HepG2 (cell line): Measurements from ENCODE around the gene FXYD4. TPM values are rescaled to one million over a fixed set of nuclear protein-coding genes. Genes with fewer than 3 reads are reported as not detected.

ENCODE experiments used
- ETV6 ChIP-seq: sonication (generic); formaldehyde crosslinking; conservative IDR thresholded peaks from 2 replicates; pipeline ENCODE4 v1.4.0; 2020; ENCODE audit warnings: missing genetic modification reagents
- MED8 ChIP-seq: sonication (generic); formaldehyde crosslinking; IDR thresholded peaks from 2 replicates; pipeline ENCODE4 v1.8.1; 2023; ENCODE audit warnings: mild to moderate bottlenecking, missing genetic modification reagents; ENCODE audit not compliant: insufficient replicate concordance
- POLR2G ChIP-seq: fragments of 200-400 bp; formaldehyde crosslinking; IDR thresholded peaks from 2 replicates; pipeline ENCODE4 v1.6.1; 2018; ENCODE audit warnings: mild to moderate bottlenecking, low read depth, low read length, moderate library complexity
- RBM39 ChIP-seq: fragments of 200-400 bp; formaldehyde crosslinking; IDR thresholded peaks from one replicate; pipeline ENCODE4 v1.6.1; 2018; ENCODE audit warnings: antibody characterized with exemption, mild to moderate bottlenecking, low read depth, low read length; ENCODE audit not compliant: poor library complexity, severe bottlenecking
- REST ChIP-seq, 2 experiments: IDR thresholded peaks; 2 replicates each; pipeline ENCODE4 v1.6.1; 2011 to 2012; ENCODE audit warnings: low read length in 2 of 2, borderline replicate concordance in 1 of 2, low read depth in 1 of 2, mild to moderate bottlenecking in 1 of 2, moderate library complexity in 1 of 2
- SMARCC2 ChIP-seq: fragments of 450-650 bp; IDR thresholded peaks from 2 replicates; pipeline ENCODE4 v1.6.1; 2017; ENCODE audit warnings: antibody characterized with exemption, mild to moderate bottlenecking
- TAF15 ChIP-seq: fragments of 200-400 bp; formaldehyde crosslinking; IDR thresholded peaks from one replicate; pipeline ENCODE4 v1.6.1; 2018; ENCODE audit warnings: mild to moderate bottlenecking, low read depth, low read length; ENCODE audit not compliant: poor library complexity, severe bottlenecking
- ZBTB7B ChIP-seq: sonication (generic); formaldehyde crosslinking; IDR thresholded peaks from 2 replicates; pipeline ENCODE4 v1.4.0; 2020; ENCODE audit warnings: missing genetic modification reagents
- ZFP37 ChIP-seq: sonication (generic); formaldehyde crosslinking; IDR thresholded peaks from 2 replicates; pipeline ENCODE4 v1.4.0; 2020; ENCODE audit warnings: missing genetic modification reagents, borderline replicate concordance
- ZNF251 ChIP-seq: sonication (generic); formaldehyde crosslinking; IDR thresholded peaks from 2 replicates; pipeline ENCODE4 v1.9.0; 2021; ENCODE audit warnings: mild to moderate bottlenecking, missing genetic modification reagents
- ZNF468 ChIP-seq: sonication (generic); formaldehyde crosslinking; IDR thresholded peaks from 2 replicates; pipeline ENCODE4 v1.8.0; 2022; ENCODE audit warnings: mild to moderate bottlenecking, moderate library complexity, missing genetic modification reagents
- ZNF563 ChIP-seq: sonication (generic); formaldehyde crosslinking; IDR thresholded peaks from 2 replicates; pipeline ENCODE4 v1.8.0; 2022; ENCODE audit warnings: mild to moderate bottlenecking, moderate library complexity, missing genetic modification reagents
- ZNF761 ChIP-seq: sonication (generic); formaldehyde crosslinking; conservative IDR thresholded peaks from 2 replicates; pipeline ENCODE4 v1.4.0; 2020; ENCODE audit warnings: mild to moderate bottlenecking, missing genetic modification reagents
- ZNF891 ChIP-seq: sonication (generic); formaldehyde crosslinking; IDR thresholded peaks from 2 replicates; pipeline ENCODE4 v1.5.0; 2020; ENCODE audit warnings: mild to moderate bottlenecking, missing genetic modification reagents
- polyA plus RNA-seq, 8 experiments: library from polyadenylated mRNA; depleted of rRNA in 3 of 8; stranded (reverse) in 7 of 8; unstranded in 1 of 8; fragments of >200 nt; fragmentation: Illumina TruSeq in 4 of 8; extraction: Trizol in 4 of 8; gene quantifications; 2 replicates each; pipeline versions ENCODE4 v1.2.1 to v1.2.3, GENCODE V29; 2011 to 2016; ENCODE audit warnings: low read depth in 4 of 8, missing spikeins in 1 of 8, mixed read lengths in 1 of 8; ENCODE audit not compliant: insufficient read depth in 1 of 8
- total RNA-seq, 5 experiments: library from RNA; depleted of rRNA; stranded (reverse); fragments of >200 nt; fragmentation: Illumina TruSeq; extraction: Trizol; gene quantifications; 2 replicates each; pipeline ENCODE4 v1.2.3, GENCODE V29; 2016; ENCODE audit warnings: low read depth in 1 of 5
- TF ChIP-seq, protein P1 (sequence below), 2 experiments: sonication (generic) in 1 of 2; formaldehyde crosslinking in 1 of 2; IDR thresholded peaks; 2 replicates each; pipeline versions ENCODE4 v1.6.1 to v1.9.0; 2014 to 2022; ENCODE audit warnings: antibody characterized with exemption in 1 of 2, borderline replicate concordance in 1 of 2, inconsistent platforms in 1 of 2, low read depth in 1 of 2, missing genetic modification reagents in 1 of 2
- TF ChIP-seq, protein P2 (sequence below): sonication (generic); formaldehyde crosslinking; IDR thresholded peaks from 2 replicates; pipeline ENCODE4 v1.4.0; 2020; ENCODE audit warnings: missing genetic modification reagents

The FXYD4 gene
- total and polyA plus RNA-seq, 2 of the 13 experiments (the other 11 are each of a cell fraction or from before 2014, with no cell fraction given), result not detected

- TF ChIP-seq REST (IDR thresholded peaks at IDR 0.05; ENCODE audit: borderline replicate concordance in 1 of 2, low read depth in 1 of 2, low read length in 2 of 2) (no peak), ZFP37 (CRISPR knock-in tag) (no peak), ZNF891 (CRISPR knock-in tag) (no peak), SMARCC2 (no peak), TAF15 (peak; percentile 41), ZBTB7B (CRISPR knock-in tag) (no peak), POLR2G (no peak), RBM39 (peak; percentile 65), MED8 (CRISPR knock-in tag) (peak; percentile 14), ZNF251 (CRISPR knock-in tag) (no peak), ZNF468 (no peak), ZNF563 (CRISPR knock-in tag) (peak; percentile 6; the same call in 1 of the 2 replicates), ZNF761 (CRISPR knock-in tag) (no peak), ETV6 (no peak)
- TF ChIP-seq, protein P1, sequence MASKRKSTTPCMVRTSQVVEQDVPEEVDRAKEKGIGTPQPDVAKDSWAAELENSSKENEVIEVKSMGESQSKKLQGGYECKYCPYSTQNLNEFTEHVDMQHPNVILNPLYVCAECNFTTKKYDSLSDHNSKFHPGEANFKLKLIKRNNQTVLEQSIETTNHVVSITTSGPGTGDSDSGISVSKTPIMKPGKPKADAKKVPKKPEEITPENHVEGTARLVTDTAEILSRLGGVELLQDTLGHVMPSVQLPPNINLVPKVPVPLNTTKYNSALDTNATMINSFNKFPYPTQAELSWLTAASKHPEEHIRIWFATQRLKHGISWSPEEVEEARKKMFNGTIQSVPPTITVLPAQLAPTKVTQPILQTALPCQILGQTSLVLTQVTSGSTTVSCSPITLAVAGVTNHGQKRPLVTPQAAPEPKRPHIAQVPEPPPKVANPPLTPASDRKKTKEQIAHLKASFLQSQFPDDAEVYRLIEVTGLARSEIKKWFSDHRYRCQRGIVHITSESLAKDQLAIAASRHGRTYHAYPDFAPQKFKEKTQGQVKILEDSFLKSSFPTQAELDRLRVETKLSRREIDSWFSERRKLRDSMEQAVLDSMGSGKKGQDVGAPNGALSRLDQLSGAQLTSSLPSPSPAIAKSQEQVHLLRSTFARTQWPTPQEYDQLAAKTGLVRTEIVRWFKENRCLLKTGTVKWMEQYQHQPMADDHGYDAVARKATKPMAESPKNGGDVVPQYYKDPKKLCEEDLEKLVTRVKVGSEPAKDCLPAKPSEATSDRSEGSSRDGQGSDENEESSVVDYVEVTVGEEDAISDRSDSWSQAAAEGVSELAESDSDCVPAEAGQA (IDR thresholded peaks at IDR 0.05; ENCODE audit: low read depth), result no peak
- TF ChIP-seq, protein P1 (CRISPR knock-in tag; IDR thresholded peaks at IDR 0.05; ENCODE audit: borderline replicate concordance), result no peak
- TF ChIP-seq, protein P2, sequence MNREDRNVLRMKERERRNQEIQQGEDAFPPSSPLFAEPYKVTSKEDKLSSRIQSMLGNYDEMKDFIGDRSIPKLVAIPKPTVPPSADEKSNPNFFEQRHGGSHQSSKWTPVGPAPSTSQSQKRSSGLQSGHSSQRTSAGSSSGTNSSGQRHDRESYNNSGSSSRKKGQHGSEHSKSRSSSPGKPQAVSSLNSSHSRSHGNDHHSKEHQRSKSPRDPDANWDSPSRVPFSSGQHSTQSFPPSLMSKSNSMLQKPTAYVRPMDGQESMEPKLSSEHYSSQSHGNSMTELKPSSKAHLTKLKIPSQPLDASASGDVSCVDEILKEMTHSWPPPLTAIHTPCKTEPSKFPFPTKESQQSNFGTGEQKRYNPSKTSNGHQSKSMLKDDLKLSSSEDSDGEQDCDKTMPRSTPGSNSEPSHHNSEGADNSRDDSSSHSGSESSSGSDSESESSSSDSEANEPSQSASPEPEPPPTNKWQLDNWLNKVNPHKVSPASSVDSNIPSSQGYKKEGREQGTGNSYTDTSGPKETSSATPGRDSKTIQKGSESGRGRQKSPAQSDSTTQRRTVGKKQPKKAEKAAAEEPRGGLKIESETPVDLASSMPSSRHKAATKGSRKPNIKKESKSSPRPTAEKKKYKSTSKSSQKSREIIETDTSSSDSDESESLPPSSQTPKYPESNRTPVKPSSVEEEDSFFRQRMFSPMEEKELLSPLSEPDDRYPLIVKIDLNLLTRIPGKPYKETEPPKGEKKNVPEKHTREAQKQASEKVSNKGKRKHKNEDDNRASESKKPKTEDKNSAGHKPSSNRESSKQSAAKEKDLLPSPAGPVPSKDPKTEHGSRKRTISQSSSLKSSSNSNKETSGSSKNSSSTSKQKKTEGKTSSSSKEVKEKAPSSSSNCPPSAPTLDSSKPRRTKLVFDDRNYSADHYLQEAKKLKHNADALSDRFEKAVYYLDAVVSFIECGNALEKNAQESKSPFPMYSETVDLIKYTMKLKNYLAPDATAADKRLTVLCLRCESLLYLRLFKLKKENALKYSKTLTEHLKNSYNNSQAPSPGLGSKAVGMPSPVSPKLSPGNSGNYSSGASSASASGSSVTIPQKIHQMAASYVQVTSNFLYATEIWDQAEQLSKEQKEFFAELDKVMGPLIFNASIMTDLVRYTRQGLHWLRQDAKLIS (CRISPR knock-in tag), result no peak
Observed at GRCh38 chr10:43407148-43407575, 35.7 kb downstream of the FXYD4 start (continued).
